Measurements from ENCODE around the gene RFFL. TPM values are rescaled to one million over a fixed set of nuclear protein-coding genes. Genes with fewer than 3 reads are reported as not detected.

The RFFL gene
- total and polyA plus RNA-seq, 2 donors = 9.7 to 17.9 TPM

DNA sequence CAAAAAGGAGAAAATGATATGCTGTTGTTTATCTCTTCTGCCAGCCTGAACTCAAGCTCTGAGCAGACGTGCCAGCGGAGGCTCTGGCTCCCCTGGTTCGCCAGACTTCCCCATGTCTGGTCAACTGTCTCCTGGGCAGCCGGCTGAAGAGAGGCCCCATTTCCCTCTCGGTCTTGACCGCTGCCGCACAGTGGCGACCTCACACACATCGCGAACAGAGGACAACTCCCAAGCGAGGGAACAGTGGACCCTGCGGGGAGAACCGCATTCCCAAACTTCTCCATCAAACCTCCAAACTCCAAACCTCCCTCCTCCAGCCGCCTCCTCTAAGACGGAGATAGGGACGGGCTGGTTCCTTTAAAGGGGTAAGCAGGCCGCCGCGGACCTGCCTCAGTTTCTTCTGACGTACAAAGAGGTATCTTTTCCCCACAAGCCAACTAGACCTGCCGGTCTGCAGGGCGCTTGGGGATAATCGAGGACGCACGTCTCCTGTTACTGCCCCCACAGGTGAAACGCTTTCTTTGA, 24.9 kb upstream of the RFFL start:
- Histone ChIP-seq H3K4me3 (ENCODE audit: low read depth, low read length) (peak overlapping the region; percentile 95), H3K36me3 (ENCODE audit: insufficient read depth) (no peaks in the 10 kb centered on the region), H3K27ac (ENCODE audit: low read depth) (peak overlapping the region; percentile 99), H3K4me1 (ENCODE audit: insufficient read depth) (no peaks in the 10 kb centered on the region)
- under 1% methylated on average over 26 of the region's 26 CpGs for WGBS
- no peak for DNase-seq (ENCODE audit: extremely low spot score)

DNA sequence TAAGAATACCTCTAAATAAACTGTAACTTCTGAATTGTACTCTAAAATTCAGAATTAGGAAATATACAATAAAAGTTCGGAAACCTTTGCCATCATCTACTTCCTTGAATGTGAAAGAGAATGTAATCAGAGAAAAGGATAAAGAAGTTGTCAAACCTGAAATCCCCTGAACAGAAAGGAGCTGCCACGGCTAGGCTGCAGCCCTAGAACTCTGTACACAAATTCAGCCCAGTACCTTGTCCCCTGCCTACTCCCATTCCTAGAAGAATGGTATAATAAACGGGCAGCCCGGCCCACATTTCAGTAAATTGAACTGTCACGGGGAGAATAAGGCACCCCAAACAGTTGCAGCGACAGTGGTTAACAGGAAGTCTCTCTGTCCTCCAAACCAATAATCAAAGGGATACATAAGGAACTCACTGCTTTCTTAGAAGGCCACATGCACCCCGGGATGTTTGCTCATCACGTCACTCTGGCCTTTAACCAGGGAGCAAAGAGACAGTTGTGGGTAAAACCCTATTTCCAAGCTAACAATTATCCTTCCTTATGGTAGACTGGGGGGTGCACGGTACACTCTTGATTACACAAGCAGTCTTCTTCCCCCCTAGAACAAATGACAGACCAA, 24.3 kb upstream of the RFFL start:
- Histone ChIP-seq H3K27ac (ENCODE audit: low read depth) (peak overlapping the region; percentile 99), H3K36me3 (ENCODE audit: insufficient read depth) (no peaks in the 10 kb centered on the region), H3K4me3 (ENCODE audit: low read depth, low read length) (peak overlapping the region; percentile 95), H3K4me1 (ENCODE audit: insufficient read depth) (no peaks in the 10 kb centered on the region)
- 24% methylated on average over 9 of the region's 9 CpGs for WGBS
- peak; percentile 42 for DNase-seq (ENCODE audit: extremely low spot score)

DNA sequence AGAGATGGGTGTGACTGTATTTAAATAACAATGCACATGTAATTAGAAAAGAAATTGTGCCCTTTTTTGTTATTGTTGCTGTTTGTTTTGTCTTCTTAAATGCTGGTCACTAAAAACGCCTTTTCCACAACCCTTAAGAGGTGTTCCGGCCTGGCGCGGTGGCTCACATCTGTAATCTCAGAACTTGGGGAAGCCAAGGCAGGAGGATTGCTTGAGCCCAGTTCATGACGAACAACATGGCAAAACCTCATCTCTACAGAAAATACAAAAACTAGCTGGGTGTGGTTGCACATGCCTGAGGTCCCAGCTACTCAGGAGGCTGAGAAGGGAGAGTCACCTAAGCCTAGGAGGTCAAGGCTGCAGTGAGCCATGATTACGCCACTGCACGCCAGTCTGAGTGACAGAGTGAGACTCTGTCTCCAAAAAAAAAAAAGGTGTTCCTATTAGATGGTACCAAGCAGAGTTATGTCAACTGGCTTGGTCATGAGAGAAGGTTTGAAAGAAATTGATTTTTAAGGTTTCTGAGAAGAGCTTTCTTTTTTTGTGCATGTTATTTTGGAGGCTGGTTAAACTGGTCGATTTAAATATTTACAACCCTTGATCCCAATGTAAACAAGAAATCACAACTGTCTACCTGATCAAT, 23.5 kb upstream of the RFFL start:
- H3K36me3 ChIP-seq (ENCODE audit: insufficient read depth) = no peaks in the 10 kb centered on the region
- DNase-seq (ENCODE audit: extremely low spot score) = no peak
- H3K4me1 ChIP-seq (ENCODE audit: insufficient read depth) = no peaks in the 10 kb centered on the region
- no peak overlapping the region for H3K4me3 ChIP-seq (ENCODE audit: low read depth, low read length)
- WGBS = 86% methylated on average over 8 of the region's 8 CpGs
- no peak overlapping the region for H3K27ac ChIP-seq (ENCODE audit: low read depth)

DNA sequence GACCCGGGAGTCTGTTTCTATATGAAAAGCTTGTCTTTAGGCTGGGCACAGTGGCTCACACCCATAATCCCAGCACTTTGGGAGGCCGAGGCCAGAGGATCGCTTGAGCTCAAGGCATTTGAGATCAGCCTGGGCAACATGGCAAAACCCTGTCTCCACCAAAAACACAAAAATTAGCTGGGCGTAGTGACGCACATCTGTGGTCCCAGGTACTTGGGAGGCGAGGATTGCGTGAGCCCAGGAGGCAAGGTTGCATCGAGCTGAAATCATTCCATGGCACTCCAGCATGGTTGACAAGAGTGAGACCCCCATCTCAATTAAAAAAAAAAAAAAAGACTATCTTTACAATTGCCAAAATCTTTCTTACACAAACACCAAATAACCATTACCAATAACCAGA, 22.7 kb upstream of the RFFL start:
- DNase-seq (ENCODE audit: extremely low spot score) = no peak
- H3K4me1 ChIP-seq (ENCODE audit: insufficient read depth) = no peaks in the 10 kb centered on the region
- no peaks in the 10 kb centered on the region for H3K36me3 ChIP-seq (ENCODE audit: insufficient read depth)
- no peak overlapping the region for H3K27ac ChIP-seq (ENCODE audit: low read depth)
- no peak overlapping the region for H3K4me3 ChIP-seq (ENCODE audit: low read depth, low read length)
- 96% methylated on average over 8 of the region's 8 CpGs for WGBS

DNA sequence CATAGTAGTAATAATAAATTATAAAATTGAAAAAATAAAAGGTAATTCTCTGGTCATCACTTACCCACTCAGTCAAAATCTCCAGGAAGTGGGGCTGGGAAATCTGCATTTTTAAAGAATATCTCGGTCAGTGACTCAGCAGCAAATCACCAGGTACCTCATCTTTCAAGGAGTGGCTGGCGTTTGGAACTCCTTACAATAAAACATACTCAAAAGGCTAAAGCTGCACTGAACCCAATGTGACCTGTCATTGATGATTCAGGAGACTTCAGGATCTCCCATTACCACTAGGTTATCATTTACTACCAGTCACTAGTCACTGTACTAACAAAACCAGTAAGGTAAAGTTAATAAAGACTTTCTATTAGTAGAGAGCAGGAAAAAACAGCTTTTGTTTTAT, 21.5 kb upstream of the RFFL start:
- no peak overlapping the region for H3K4me3 ChIP-seq (ENCODE audit: low read depth, low read length)
- no peaks in the 10 kb centered on the region for H3K4me1 ChIP-seq (ENCODE audit: insufficient read depth)
- H3K27ac ChIP-seq (ENCODE audit: low read depth) = no peak overlapping the region
- 82% methylated on average over 2 of the region's 2 CpGs for WGBS
- H3K36me3 ChIP-seq (ENCODE audit: insufficient read depth) = no peaks in the 10 kb centered on the region
- DNase-seq (ENCODE audit: extremely low spot score) = no peak

DNA sequence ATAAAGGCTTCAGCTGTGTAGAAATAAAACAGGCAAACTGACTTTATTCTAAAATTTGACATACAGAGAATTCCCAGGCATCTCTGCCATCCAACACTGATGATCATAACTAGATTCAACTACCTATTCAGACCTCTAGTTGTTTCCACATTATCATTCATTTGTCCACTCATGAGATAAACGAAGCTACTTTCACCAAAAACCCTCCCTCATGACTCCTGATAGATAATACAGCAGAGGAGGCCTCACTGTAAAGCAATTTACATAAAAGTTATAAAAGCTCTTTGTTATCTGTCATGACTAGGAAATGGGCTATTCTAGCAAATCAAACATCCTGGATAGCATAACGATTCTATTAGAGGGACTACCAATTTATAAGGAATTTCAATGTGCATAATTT, 19.6 kb upstream of the RFFL start:
- no peak overlapping the region for H3K27ac ChIP-seq (ENCODE audit: low read depth)
- no peak for DNase-seq (ENCODE audit: extremely low spot score)
- H3K4me1 ChIP-seq (ENCODE audit: insufficient read depth) = no peaks in the 10 kb centered on the region
- H3K36me3 ChIP-seq (ENCODE audit: insufficient read depth) = no peaks in the 10 kb centered on the region
- 88% methylated on average over 2 of the region's 2 CpGs for WGBS
- H3K4me3 ChIP-seq (ENCODE audit: low read depth, low read length) = no peak overlapping the region

DNA sequence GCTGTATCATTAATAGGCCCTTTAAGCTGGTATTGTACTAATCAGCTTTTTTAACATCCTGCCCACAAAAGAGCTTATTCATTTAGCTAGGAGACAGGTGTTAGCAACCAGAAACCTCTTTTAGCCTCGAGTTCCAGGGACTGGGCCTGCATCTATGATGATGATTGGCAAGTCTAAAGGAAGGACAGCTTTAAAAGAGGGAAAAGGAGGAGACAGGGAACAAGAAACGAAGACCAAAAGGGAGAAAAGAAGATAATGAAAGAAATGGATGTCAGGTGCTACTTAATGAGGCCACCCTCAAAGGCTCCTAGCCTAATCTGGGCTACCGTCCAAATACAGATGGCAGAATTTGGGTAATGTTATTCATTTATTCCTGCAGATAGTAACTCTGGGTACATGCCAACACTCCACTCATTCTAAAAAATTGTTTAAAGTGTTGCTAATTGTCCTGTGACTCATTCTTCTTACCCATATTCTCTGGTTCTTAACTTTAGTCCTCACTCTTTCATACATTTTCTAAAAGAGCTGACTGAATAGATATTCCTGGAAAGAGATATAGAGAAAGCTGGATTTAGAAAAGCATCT, 18.7 kb upstream of the RFFL start:
- no peak overlapping the region for H3K27ac ChIP-seq (ENCODE audit: low read depth)

DNA sequence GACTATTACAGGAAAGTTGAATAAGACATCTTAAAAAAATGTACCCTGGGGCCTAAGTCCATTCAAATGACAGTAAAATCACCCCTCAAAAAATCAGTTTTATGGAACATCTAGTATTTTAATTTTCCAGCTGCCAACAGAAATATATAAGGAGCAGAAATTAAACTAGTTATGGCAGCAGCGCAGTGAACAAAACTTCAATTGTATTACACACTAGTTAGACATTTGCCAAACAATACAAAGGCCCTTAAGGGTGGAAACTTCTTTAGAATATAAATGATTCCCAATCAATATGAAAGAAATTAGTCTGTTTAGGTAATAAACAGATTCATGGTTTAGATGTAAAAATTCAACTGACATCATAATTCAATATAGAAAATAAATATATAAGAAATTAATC, 18.1 kb upstream of the RFFL start:
- Histone ChIP-seq H3K36me3 (ENCODE audit: insufficient read depth) (no peaks in the 10 kb centered on the region), H3K4me3 (ENCODE audit: low read depth, low read length) (no peak overlapping the region), H3K27ac (ENCODE audit: low read depth) (no peak overlapping the region), H3K4me1 (ENCODE audit: insufficient read depth) (no peaks in the 10 kb centered on the region)
- no peak for DNase-seq (ENCODE audit: extremely low spot score)
- 95% methylated on average over 1 of the region's 1 CpG for WGBS

More for the DNA sequence above, 18.7 kb upstream of the RFFL start:
- Histone ChIP-seq H3K36me3 (ENCODE audit: insufficient read depth) (no peaks in the 10 kb centered on the region), H3K4me3 (ENCODE audit: low read depth, low read length) (no peak overlapping the region), H3K4me1 (ENCODE audit: insufficient read depth) (no peaks in the 10 kb centered on the region)
- WGBS = 51% methylated on average over 3 of the region's 3 CpGs
- no peak for DNase-seq (ENCODE audit: extremely low spot score)

DNA sequence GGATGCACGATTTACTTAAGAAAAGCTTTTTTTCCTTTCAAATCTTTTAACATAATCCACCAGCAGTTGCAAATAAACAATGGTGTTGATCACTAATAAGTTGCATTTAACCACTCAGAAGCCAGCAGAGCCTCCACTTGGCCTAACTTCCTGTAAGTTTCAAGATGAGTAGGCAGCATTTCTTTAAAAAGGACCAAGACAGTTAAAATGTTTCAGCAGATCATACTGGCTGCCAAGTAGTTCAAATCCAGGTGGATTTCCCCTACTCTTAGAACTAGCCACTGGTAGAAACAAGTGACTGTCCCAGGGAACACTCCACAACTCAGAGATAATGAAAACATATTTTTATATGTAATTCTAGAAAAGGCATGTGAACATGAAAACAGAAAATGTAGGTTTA, 17.0 kb upstream of the RFFL start:
- H3K27ac ChIP-seq (ENCODE audit: low read depth) = no peak overlapping the region
- no peaks in the 10 kb centered on the region for H3K36me3 ChIP-seq (ENCODE audit: insufficient read depth)
- no peak overlapping the region for H3K4me3 ChIP-seq (ENCODE audit: low read depth, low read length)
- DNase-seq (ENCODE audit: extremely low spot score) = no peak
- H3K4me1 ChIP-seq (ENCODE audit: insufficient read depth) = no peaks in the 10 kb centered on the region
- WGBS = 31% methylated on average over 1 of the region's 1 CpG

DNA sequence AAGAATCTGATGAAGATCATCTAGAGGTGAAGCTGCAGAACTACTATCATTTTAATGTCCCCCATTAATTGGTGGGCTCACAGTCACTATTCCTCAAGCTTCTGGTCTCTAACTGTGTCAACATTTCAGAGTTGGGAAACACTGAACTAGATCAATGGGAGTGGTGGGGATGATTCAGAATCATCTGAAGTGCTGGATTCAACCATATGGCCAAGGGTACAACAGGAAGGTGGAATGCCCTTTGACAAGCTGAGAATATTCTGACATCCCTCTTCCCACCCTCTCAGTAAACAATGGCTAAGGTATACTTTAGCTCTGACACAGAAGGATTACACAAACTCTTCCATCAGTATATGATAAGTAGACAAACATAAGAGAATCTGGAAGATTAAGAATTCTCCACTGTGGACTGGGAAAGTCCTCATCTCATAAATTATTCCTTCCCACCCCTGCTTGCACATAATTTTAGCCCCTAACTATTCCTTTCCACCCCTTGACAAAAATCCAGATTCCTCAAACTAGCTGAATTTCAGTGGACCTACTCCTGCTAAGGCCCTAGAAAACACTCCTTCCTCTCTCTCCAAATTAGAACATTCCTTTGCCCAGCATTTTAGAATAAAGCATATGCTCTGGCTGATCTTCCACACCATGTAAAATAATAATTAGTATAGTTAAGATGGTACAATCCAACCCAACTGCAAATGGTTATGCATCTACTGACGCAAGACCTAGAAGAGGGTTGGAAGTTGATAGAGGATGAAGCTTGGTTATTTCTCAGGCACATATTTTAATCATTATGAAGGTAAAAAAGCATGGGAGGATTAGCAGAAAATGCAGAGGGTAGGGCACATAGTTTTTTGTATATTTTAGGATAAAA, 16.3 kb upstream of the RFFL start:
- Histone ChIP-seq H3K27ac (ENCODE audit: low read depth) (peak overlapping the region; percentile 5), H3K36me3 (ENCODE audit: insufficient read depth) (no peaks in the 10 kb centered on the region), H3K4me3 (ENCODE audit: low read depth, low read length) (no peak overlapping the region), H3K4me1 (ENCODE audit: insufficient read depth) (no peaks in the 10 kb centered on the region)
- WGBS = 99% methylated on average over 1 of the region's 1 CpG
- DNase-seq (ENCODE audit: extremely low spot score) = no peak

DNA sequence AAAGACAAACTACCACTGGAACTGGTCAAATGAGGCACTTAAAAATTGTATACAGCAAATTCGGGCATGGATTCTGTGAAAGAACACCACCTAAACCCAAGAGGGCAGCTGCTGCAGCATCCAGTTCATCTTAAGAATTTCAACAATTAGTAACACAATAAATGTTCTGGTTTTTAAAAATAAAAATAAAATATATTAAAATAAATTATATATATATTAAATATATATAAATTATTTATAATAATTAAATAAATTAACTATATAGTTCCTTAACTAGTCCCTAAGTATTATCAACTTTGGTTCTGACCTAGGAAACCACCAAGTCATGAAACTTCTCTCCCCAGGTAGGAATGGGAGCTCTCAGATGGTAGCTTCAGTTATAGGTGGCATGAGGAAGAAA, 13.4 kb upstream of the RFFL start:
- H3K27ac ChIP-seq (ENCODE audit: low read depth) = no peak overlapping the region
- no peaks in the 10 kb centered on the region for H3K4me1 ChIP-seq (ENCODE audit: insufficient read depth)
- H3K4me3 ChIP-seq (ENCODE audit: low read depth, low read length) = no peak overlapping the region
- H3K36me3 ChIP-seq (ENCODE audit: insufficient read depth) = no peaks in the 10 kb centered on the region
- WGBS = 100% methylated on average over 1 of the region's 1 CpG
- DNase-seq (ENCODE audit: extremely low spot score) = no peak

DNA sequence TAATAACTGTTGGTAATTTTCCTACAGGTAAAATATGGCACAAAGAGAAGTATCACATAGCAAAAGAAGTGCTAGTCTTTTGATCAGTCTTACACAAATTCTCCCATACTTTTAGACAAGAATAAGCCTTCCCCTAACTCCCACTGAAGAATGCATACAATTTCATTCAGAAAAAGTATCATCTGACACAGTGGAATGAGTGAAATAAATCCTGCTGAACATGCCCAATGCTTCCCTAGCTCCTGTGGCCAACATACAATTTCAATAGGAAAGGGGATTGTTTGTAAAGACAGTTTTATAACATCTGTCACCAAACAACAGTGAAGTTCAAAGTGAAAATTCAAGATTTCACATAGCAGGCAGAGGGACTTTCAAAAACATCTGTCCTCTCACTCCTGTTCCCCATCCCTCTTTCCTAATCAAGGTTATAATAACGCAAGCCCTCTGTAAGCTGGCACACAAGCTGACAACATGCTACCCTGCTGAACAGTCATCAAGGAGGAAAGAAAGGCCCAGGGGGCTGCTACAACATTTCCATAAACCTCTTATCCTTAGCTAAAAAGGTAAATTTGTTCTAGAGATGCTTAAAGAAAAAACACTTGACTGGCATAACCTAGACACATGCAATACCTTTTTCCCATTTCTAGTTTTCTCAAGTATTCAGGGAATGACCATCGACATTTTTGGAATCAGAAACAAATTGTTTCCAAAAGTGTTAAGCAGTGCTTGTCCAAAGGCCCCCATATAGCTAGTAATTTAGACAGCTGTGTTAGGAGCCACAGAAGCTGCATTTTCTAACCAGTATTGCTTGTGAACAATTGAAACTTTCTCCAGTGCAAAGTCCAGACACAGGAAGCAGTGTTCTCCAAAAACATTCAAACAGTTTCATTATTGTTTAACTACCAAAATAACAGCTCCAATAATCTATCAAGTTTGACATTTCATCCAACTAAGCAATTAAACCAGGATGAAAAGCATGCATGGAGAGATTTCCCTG, 11.5 kb upstream of the RFFL start:
- H3K4me3 ChIP-seq (ENCODE audit: low read depth, low read length) = no peak overlapping the region
- H3K36me3 ChIP-seq (ENCODE audit: insufficient read depth) = no peaks in the 10 kb centered on the region
- DNase-seq (ENCODE audit: extremely low spot score) = no peak
- WGBS = 83% methylated on average over 2 of the region's 2 CpGs
- no peaks in the 10 kb centered on the region for H3K4me1 ChIP-seq (ENCODE audit: insufficient read depth)
- H3K27ac ChIP-seq (ENCODE audit: low read depth) = no peak overlapping the region
